ENCODE data around the gene ICAM5. TPM values are rescaled to one million over a fixed set of nuclear protein-coding genes. Genes with fewer than 3 reads are reported as not detected.

ICAM5 gene
- total RNA-seq, 2 donors from 2014 or later = 0.41 to 0.49 TPM

GRCh38 chr19:10266706-10267105 is 23.0 kb upstream of the ICAM5 start:
- H3K36me3 ChIP-seq = no peaks in the 10 kb centered on the region
- H3K27ac ChIP-seq = no peak overlapping the region
- peaks cover 9% of the 10 kb centered on the region for H3K27me3 ChIP-seq (replicated peaks; ENCODE audit: insufficient read depth)
- ATAC-seq (ENCODE audit: insufficient number of reproducible peaks, low FRiP score, low read depth) = no peak
- DNase-seq (ENCODE audit: low spot score) = no peak
- H3K9me3 ChIP-seq = no peaks in the 10 kb centered on the region
- no peak overlapping the region for H3K4me3 ChIP-seq
- no peak for TF ChIP-seq CTCF (IDR thresholded peaks at IDR 0.05)
- H3K4me1 ChIP-seq (ENCODE audit: control insufficient read depth in 1 of 2, low read depth in 2 of 2) = peaks cover 0 to 13% of the 10 kb centered on the region in 2 donors

- Histone ChIP-seq H3K27ac (peak overlapping the region in 1 of 2 donors; percentile 47), H3K9me3 (no peaks in the 10 kb centered on the region), H3K4me3 (no peak overlapping the region), H3K4me1 (ENCODE audit: control insufficient read depth in 1 of 2, low read depth in 2 of 2) (peaks cover 0 to 13% of the 10 kb centered on the region in 2 donors), H3K27me3 (replicated peaks; ENCODE audit: insufficient read depth) (peaks cover 9% of the 10 kb centered on the region), H3K36me3 (no peaks in the 10 kb centered on the region)
- DNase-seq (ENCODE audit: low spot score) (no peak), ATAC-seq (ENCODE audit: insufficient number of reproducible peaks, low FRiP score, low read depth) (no peak)
- no peak for TF ChIP-seq CTCF (IDR thresholded peaks at IDR 0.05)
Observed at GRCh38 chr19:10268071-10268470, 21.7 kb upstream of the ICAM5 start.

GRCh38 chr19:10269333-10270179 is 20.2 kb upstream of the ICAM5 start:
- peaks cover 9% of the 10 kb centered on the region for H3K27me3 ChIP-seq (replicated peaks; ENCODE audit: insufficient read depth)
- no peaks in the 10 kb centered on the region for H3K9me3 ChIP-seq
- ATAC-seq (ENCODE audit: insufficient number of reproducible peaks, low FRiP score, low read depth) (no peak), DNase-seq (ENCODE audit: low spot score) (no peak)
- peak overlapping the region; percentile 69 for H3K4me3 ChIP-seq
- TF ChIP-seq CTCF (IDR thresholded peaks at IDR 0.05) = peak; percentile 92
- H3K4me1 ChIP-seq (ENCODE audit: control insufficient read depth in 1 of 2, low read depth in 2 of 2) = peaks cover 0 to 13% of the 10 kb centered on the region in 2 donors
- peak overlapping the region; percentile 59 to 68 for H3K27ac ChIP-seq
- H3K36me3 ChIP-seq = no peaks in the 10 kb centered on the region

- Histone ChIP-seq H3K4me1 (ENCODE audit: control insufficient read depth in 1 of 2, low read depth in 2 of 2) (peaks cover 0 to 13% of the 10 kb centered on the region in 2 donors), H3K36me3 (no peaks in the 10 kb centered on the region)
- DNase-seq (ENCODE audit: low spot score) = no peak
Observed at GRCh38 chr19:10270180-10270615, 19.6 kb upstream of the ICAM5 start.

More at GRCh38 chr19:10270180-10270615, 19.6 kb upstream of the ICAM5 start:
- TF ChIP-seq CTCF (IDR thresholded peaks at IDR 0.05) = no peak
- Histone ChIP-seq H3K4me3 (peak overlapping the region; percentile 69), H3K9me3 (no peaks in the 10 kb centered on the region), H3K27ac (peak overlapping the region; percentile 59 to 68), H3K27me3 (replicated peaks; ENCODE audit: insufficient read depth) (peaks cover 9% of the 10 kb centered on the region)
- ATAC-seq (ENCODE audit: insufficient number of reproducible peaks, low FRiP score, low read depth) = no peak
